Measurements from ENCODE around the gene ROBO1. TPM values are rescaled to one million over a fixed set of nuclear protein-coding genes. Genes with fewer than 3 reads are reported as not detected.
A peak's percentile ranks its signal among the peaks of the same experiment; 100 is the strongest.

The ROBO1 gene
- polyA plus RNA-seq, 10 donors: 36.1 to 76.7 (median 43.2) TPM

DNA sequence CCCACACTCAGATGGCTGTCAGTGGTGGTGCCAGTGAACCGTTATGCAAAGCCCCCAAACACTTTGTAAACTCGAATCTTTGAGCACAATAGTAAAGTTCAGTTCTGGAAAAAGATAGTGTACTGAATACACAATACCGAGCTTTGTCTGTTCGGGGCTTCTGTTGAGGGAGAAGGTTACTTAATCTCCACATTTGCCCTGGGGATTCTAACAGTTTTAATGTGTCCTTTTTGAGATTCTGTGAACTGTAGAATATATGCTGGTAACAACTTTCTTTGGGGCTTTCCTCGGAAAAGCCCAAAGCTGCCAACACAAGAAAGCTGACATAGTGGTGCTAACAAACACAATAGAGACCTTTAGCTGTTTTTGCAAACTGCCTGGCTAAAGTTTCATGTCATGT lies 686.5 kb downstream of the ROBO1 start:
- no peak for DNase-seq

DNA sequence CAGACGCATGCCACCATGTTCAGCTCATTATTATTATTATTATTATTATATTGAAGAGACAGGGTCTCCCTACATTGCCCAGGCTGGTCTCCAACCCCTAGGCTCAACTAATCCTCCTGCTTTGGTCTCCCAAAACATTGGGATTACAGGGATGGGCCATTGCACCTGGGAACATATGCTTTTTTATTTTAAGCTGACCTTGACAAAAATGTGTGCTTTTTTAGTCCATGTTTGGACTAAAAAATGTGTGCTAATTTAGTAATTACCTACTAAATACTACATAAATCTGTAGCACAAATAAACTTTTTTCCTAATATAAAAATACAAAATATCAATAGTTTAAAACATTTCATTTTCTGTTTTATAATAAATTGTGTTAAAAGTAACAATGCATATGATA lies 693.2 kb downstream of the ROBO1 start:
- DNase-seq: no peak

DNA sequence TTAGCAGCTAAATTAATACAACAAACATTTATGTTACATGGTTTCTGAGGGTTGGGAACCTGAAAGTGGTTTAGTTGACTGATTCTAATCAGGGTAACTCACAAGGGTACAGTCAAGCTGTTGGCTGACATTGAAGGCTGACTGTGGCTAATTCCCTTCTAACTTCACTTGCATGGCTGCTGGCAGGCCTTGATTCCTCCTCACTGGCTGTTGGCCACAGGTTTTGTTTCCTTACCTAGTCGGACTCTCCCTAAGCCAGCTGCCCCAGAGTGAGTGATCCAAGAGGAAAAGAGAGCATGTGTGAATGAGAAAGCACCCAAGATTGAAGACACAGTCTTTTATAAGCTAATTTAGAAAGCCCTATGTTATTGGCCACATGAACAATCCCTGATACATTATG lies 700.1 kb downstream of the ROBO1 start:
- no peak for DNase-seq

DNA sequence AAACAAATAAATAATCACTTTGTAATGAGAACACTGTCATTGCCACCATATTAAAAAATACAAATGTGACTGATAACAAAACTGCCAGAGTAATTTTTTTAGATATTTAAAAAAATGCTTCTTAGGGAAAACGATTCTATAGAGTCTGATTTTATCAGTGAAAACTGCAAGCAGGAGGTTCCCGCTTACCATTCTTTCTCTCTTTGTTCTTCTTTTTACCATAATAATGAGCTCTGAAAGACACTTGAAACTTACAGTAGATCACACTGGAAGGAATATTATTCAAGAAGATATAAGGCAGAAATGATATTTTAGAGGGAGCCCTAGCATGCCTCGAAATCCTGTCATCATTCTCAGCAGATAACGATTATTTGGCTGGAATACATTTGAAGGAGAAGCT lies 701.3 kb downstream of the ROBO1 start:
- DNase-seq: no peak

DNA sequence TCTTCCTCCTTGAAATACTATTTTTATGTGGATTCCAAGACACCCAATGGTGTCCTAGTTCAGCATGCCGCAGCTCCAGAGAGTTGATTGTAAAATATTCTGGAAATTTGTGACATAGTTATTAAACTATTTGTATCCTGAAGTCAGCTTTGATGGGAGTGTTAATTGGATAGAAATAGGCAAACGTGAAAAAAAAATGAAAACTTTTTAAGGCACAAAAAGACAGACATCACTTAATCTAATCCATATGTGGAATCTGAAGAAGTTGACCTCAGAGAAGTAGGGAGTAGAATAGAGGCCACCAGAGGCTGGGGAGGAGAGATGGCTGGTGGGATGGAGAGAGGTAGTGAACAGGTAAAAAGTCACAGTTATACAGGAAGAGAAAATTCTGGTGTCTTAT lies 704.2 kb downstream of the ROBO1 start:
- DNase-seq: no peak

DNA sequence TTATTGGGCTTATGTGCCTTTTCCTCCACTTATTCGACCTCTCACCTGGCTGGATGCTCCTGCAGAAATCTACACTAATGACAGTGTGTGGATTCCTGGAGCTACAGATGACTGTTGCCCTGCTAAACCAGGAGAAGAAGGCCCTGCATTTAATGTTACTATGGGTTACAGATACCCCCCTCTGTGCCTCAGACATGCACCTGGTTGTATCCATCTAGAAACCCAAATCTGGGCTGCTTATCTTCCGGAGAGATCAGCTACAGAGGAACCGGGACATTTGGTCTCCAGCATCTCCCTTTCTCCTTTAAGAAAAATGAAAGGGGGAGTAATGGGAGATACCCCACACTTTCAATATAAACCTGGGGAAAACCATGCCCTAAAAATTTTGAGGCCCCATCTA lies 710.0 kb downstream of the ROBO1 start:
- no peak for DNase-seq

DNA sequence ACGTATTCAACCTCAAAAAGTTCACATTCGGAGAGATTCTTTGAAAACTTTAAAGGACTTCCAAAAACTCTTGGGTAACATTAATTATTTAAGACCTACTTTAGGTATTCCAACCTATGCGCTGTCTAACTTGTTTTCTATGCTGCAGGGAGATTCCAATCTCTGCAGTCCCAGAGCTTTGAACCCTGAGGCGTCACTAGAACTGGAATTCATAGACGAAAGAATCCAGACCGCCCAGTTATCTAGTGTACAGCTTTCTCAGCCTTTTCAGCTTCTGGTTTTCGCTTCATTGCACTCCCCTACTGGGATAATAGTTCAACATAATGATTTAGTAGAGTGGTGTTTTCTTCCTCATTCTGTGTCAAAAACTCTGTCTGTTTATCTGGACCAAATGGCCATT lies 711.3 kb downstream of the ROBO1 start:
- DNase-seq: no peak

DNA sequence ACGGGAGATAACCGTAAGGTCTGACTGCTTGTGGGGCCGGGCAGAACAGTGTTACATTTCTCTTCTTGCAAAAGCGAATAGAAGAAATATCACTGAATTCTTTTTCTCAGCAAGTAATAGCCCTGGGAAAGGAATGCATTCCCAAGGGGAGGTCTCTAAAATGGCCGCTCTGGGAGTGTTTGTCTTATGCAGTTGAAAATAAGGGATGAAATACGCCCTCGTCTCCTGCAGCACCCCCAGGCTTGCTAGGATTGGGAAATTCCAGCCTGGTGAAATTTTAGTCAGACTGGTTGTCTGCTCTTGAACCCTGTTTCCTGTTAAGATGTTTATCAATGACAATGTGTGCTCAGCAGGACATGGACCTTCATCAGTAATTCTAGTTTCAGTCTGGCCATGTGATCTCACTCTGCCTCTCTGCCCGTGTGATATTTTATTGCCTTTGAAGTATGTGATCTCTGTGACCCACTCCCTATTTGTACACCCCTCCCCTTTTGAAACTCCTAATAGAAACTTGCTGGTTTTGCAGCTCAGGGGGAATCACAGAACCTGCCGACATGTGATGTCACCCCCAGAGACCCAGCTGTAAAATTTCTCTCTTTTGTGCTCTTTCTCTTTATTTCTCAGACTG lies 715.6 kb downstream of the ROBO1 start:
- DNase-seq: no peak

DNA sequence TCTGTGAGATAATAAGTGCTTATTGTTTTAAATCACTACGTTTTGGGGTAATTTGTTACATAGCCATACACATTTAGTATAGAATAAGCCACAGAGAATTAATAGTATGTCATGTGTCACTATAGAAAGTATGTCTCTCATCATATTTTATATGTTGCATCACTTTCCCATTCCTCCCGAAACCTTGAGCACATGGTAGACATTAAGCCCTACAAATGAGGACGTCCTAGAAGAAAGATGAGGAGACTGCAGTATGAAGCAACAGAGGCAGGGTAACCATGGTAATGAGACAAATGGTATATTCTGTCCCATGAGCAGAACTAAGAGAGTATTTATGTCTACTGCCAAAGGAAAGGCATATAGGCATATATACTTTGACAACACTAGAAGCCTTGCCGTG lies 720.2 kb downstream of the ROBO1 start:
- peak in 1 of 3 donors; percentile 38 for DNase-seq

DNA sequence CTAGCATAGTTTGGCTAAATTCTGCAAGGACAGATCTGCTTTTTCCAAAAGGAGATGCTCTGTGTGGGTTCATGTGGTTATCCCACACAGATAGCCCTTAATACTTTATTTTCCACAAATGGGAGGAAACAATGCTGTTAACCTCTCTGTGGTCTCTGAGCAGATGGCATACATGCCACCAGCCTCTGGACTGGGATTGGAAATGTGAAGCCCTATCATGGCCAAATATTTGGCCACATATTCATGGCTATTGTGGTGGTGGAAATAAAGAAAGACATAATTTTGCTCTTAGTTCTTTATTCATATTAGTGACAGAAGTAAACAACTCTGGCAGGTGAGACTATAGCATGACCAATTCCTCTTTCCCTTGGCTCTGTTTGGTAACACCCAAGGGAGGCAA lies 726.2 kb downstream of the ROBO1 start:
- no peak for DNase-seq

DNA sequence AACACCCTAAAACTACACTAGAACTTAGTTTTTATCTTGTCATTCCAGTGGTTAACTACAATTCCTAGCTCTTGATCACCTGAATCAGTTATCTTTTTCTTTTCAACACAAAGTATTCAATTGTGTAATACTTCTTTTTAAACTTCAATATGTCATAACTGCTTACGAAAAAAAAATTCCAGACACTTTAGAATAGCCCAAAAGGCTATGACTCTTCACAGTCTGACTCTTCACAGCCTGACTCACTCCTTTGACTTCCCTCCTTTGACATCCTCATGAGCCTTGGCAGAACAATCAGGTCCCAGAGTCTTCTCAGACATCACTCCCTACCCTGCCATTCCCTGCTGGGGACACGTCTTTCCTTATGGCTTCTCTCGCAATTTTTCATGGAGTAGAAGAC lies 727.1 kb downstream of the ROBO1 start:
- peak in 1 of 3 donors; percentile 65 for DNase-seq

DNA sequence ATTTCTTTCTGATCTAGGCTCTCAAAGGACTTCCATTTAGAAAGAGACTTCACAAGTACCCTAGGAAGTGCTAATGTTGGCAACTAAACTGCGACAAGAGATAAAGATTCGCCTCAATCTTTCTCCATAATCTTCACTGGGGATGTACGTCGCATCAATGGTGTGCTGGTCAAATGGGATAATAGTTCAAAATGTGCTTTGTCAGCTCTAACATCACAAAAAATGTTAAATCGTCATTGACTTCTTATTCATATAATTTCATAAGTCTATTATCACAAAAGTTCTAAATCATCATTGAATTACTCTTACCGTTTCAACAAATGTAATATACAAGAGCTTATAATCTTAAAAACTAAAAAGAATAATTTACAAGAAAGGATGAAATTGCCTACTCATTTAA lies 727.7 kb downstream of the ROBO1 start:
- no peak for DNase-seq

DNA sequence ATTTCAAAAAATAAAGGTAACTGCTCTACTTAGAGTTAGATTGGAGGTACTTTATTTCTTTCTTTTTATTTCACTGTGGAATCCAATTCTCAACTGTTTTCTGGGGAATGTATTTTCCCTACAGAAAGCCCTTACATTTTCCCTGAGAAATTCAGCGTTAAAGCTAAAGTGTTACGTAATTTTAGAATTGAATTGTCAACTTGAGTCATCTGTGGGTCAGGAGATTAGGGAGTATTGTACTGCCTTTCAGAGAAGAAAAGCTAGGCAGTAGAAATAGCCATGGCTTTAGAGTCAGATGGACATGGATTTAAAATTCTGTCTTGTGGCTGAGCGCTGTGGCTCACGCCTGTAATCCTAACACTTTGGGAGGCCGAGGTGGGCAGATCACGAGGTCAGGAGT lies 728.6 kb downstream of the ROBO1 start:
- no peak for DNase-seq

DNA sequence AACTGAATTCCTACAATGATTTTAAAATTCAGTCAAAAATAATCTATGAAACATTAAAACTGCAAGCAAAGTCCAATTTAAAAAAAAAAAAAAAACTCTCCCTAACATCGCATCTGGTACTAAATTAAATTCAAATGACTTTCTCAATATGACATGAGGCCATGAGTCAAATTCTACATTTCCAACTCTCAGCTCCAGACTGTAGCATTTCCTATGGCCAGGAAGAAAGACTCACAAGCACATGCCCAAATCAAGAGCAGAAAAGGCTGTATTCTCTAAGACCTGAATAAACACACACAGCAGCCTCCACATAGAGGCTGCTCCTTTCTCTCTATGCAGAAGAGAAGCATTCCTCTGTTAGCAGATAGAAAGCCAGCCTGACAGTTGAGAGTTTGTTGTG lies 729.2 kb downstream of the ROBO1 start:
- no peak for DNase-seq

DNA sequence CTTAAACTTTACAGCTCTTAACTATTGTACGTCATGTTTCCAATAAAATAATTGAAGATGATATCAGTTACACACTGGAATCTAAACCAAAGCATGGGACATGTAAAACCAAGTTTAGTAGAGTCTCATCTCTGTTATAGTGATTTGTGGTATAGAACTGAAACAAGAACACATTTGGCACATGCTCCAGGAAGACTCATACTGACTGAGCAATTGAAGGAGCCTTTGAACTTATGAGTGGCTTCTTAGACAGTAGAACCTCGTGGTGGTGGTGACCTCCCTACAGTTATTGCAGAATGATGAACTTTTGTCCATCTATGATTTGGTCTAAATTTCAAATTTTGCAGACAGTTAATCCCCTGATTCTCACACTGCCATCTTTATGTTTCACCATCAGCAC lies 729.7 kb downstream of the ROBO1 start:
- no peak for DNase-seq

DNA sequence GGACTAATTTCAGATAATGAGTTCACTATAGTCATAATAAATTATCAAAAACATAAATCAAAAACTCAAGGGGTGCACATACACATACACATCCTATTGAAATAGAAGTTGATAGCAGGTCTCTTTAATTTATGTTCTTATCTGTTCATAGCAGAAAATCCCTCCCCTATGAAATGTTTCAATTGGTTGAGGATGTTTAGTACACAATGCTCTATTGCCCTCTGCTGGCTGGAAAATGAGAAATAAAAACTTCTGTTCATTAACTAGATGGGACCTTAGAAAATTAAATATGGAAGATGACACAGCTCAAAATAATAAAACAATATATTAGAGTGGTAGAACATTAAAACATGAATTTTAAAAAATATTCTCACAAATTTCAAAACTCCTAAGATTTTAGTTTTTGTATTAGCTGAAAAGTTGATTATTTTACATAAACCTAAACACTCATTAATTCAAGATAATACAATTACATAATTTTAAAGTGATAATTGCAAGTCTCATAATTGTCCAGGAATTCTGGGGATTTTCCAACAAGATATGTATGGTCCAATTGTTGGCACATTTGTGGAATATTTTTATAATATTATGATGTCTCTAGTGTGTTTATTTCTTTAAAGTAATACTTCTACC lies 735.0 kb downstream of the ROBO1 start:
- peak; percentile 60 to 75 (median 61) for DNase-seq

DNA sequence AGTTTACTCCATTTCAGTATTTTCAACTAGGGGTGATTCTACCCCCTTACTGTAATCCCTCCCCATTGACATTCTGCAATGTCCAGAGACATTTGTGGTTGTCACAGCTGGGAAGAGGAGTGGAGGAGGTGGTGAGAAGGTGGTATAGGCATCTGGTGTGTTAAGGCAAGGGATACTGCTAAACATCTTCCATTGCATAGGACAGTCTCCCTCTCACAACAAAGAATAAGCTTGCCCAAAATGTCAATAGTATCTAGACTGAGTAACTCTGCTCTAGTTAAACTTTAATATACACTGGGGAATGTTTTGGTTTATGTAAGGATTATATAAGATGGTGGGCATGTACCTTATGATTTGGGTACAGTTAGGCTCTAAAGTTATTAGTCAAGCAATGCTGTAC lies 737.6 kb downstream of the ROBO1 start:
- DNase-seq: no peak

DNA sequence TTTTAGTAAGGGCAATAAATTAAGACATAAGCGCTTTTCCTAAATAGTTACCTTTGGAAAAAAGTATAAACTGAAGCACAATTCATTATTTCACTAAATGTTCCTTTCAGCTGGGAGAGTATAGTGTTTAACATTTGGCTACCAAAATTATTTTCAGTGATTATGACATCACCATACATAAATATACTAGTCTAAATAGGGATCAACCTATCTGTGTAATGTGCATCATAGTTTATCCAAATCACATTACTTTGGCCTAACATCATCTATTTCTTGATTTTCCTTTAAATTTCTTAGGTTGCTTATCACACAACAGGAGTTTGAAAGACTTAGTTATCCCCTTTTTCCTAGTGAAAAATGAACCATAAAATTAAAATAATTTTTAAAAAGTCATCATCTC lies 738.9 kb downstream of the ROBO1 start:
- DNase-seq: no peak

DNA sequence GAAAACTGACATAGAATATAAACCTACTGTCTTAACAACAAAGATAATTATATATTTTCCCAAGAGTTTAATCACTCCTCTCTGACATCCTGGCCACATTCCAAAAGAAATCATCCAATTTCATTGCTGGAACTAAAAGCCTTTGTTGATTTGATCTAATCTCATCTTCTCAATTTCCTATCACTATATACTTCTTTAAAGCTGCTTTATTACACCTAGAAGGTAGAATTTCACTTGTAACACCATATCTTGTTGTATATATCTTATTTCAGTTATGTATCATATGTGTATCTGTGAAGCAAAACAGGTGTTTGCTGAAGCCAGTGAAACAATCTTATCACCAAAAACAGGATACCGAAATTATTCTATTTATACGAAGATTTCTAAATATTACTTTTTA lies 740.2 kb downstream of the ROBO1 start:
- DNase-seq: no peak

DNA sequence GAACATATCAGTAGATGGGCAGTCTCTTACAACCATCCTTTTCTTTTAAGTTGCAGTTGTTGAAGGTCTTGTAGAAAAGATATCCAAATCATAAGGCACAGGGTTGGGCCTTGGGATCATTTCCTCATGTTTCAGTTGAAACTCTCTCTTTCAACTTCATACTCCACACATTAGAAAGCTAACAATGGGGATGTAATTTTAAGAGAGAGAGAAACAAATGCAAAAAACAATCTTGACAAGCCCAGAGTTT lies 747.9 kb downstream of the ROBO1 start:
- no peak for DNase-seq

DNA sequence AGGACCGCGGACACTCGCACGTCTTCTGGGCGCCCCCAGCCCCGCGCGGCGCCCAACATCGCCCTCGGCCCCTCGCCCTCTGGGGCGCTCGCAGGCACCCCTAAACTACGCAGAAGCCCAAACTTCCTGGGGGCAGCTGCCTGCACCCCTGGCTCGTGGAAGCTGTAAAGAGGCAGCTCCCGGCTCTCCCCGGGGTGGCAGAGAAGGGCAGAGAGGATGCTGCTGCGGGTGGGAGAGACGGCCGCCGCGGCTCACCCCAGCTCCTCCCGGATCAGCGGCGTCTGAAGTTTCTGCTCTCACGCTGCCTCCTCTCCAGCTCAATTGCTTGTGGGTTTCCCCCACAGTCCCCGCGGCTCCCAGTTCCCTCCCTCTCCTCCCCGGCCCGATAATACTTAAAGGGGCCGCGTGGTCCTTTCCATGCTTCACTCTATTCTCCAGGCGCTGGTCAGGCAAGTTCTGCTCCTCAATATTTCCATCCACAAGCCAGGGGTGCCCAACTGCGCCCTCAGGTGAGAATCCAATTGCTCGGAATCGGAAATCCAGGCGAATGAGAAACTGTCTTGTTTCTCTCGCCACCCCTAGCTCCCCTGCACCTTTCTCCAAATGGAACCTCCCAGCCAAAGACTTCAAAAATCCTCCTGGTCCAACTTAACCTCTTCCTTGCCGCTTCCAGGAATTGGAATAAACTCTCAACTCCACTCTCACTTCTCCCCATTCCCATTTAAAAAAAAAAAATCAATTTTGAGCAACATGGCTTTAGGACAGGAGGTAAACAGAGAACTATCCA lies 748.5 kb downstream of the ROBO1 start:
- peak; percentile 91 to 97 (median 91) for DNase-seq

DNA sequence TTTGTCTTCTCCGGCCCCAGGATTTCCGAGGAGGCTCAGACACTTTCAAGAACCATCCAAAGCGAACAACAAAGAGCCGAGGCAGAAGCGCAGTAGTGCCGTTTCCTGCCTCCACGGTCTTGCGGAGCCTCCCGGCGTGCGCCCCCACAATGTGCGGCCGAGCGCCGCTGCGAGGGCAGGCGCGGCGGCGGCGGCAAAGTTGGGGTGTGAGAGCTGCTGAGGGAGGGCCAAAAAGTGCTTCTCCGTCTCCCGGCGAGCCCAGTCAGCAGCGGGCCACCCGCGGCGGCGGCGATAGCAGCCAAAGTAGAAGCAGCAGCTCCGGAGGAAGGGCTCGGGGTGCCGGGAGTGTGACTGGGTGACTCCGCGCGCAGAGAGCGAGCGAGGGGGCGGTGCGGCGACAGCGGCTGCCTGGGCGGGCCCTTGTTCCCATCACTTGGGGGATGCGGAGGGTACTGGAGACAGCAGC lies 749.1 kb downstream of the ROBO1 start:
- DNase-seq: peak; percentile 59 to 92 (median 77)

DNA sequence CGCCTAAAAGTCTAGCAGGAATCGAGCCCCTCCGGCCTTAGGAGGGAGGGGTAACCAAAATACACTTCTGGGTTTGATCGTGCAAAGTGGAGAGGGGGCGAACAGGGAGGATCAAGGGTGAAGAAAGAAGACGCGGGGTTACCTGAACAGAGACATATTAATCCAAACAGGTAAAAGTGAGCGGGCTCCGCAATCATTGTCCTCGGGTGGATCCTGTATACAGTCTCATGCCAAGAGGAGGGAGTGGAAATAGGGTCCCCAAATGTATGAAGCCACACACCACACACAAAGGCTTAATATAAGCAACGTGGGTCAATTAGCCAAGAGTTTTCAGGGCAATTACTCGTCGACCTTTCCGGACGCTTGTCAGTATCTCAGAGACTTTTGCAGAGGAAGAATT lies 749.5 kb downstream of the ROBO1 start:
- no peak for DNase-seq
